ENCODE data around the gene TRPV4.

- TF ChIP-seq CTCF (IDR thresholded peaks at IDR 0.05; ENCODE audit: insufficient read depth, low read depth, low read length) (no peak), EZH2 (IDR thresholded peaks at IDR 0.05; ENCODE audit: insufficient read depth, low read length) (no peak)
These were observed 46.3 kb upstream of the TRPV4 start for GRCh38 chr12:109879351-109880042.

Data from astrocyte (in vitro differentiated cells and primary cell).